H4 (cell line): ENCODE measurements around the gene TNFRSF14. TPM values are rescaled to one million over a fixed set of nuclear protein-coding genes. Genes with fewer than 3 reads are reported as not detected.

Experiments
- total RNA-seq: library from RNA; depleted of rRNA; stranded (reverse); fragments of >200 nt; shearing (Covaris generic); gene quantifications from 2 replicates; pipeline ENCODE4 v1.2.3, GENCODE V29; 2014; rRNA removed

Gene TNFRSF14
- total RNA-seq, 1 experiment from 2014 or later = 9.1 TPM

Other genes starting within 250 kb of the TNFRSF14 start
- 5.4 and 6.3 TPM in 2 replicates for gene MORN1, start 164.8 kb upstream of the TNFRSF14 start, total RNA-seq
- 173 and 208 TPM in 2 replicates for gene RER1, start 164.5 kb upstream of the TNFRSF14 start, total RNA-seq
- 26.1 and 44.5 TPM in 2 replicates for gene PEX10, start 143.8 kb upstream of the TNFRSF14 start, total RNA-seq
- gene PLCH2, start 80.1 kb upstream of the TNFRSF14 start, total RNA-seq = 0.02 TPM in 1 of 2 replicates, not detected in the other
- 10.9 and 12.5 TPM in 2 replicates for gene PANK4, start 29.8 kb upstream of the TNFRSF14 start, total RNA-seq
- not detected in 2 replicates for gene HES5, start 26.1 kb upstream of the TNFRSF14 start, total RNA-seq
- gene PRXL2B, start 30.4 kb downstream of the TNFRSF14 start, total RNA-seq = 18.8 and 29.0 TPM in 2 replicates
- not detected in 2 replicates for gene MMEL1, start 76.6 kb downstream of the TNFRSF14 start, total RNA-seq
- 0.10 and 0.12 TPM in 2 replicates for gene TTC34, start 245.3 kb downstream of the TNFRSF14 start, total RNA-seq